Caco-2 (cell line): Measurements from ENCODE around the gene MPPED2. TPM values are rescaled to one million over a fixed set of nuclear protein-coding genes. Genes with fewer than 3 reads are reported as not detected.

ENCODE experiments used
- BruUV-seq: library from RNA; stranded (reverse); fragments of 400-500 nt; replicated peaks from 2 replicates; lab custom pipeline; 2021; lab: Mats Ljungman, UMichigan
- CTCF ChIA-PET: fragments of 300-600 bp; sonication (Branson Sonifier 250); formaldehyde crosslinking; loops from one replicate; lab custom pipeline; 2022; ENCODE audit warnings: antibody characterized with exemption; lab: Charles Lee
- POLR2A ChIA-PET: fragments of 300-600 bp; sonication (Branson Sonifier 250); formaldehyde crosslinking; loops from one replicate; lab custom pipeline; 2022; ENCODE audit warnings: antibody characterized with exemption; lab: Charles Lee
- DNase-seq, 2 experiments: peaks; one replicate each; pipeline versions ENCODE4 v3.0.0 to v3.0.0-alpha.2; 2020 to 2022
- H3K27me3 ChIP-seq: replicated peaks from 2 replicates; pipeline ENCODE4 v1.6.0; 2011; ENCODE audit warnings: low read length; ENCODE audit not compliant: control insufficient read depth, insufficient read depth
- H3K36me3 ChIP-seq: 2 replicates; pipeline ENCODE4 v1.5.1; 2011; ENCODE audit warnings: low read length; ENCODE audit not compliant: control insufficient read depth, insufficient read depth
- H3K4me1 ChIP-seq: fragments of 250-450 bp; sonication (Bioruptor Pico); 2 replicates; pipeline ENCODE4 v1.5.1; 2020; ENCODE audit warnings: mild to moderate bottlenecking
- H3K4me3 ChIP-seq: 2 replicates; pipeline ENCODE4 v1.5.1; 2011; ENCODE audit warnings: low read depth, mild to moderate bottlenecking, control low read depth, low read length
- H3K9me3 ChIP-seq: fragments of 250-450 bp; sonication (Bioruptor Pico); 2 replicates; pipeline ENCODE4 v1.5.1; 2020; ENCODE audit warnings: mild to moderate bottlenecking, moderate library complexity
- H3K27ac Mint-ChIP-seq: one replicate; pipeline ENCODE4 v1.8.0; 2022; ENCODE audit warnings: mixed read lengths; ENCODE audit not compliant: unreplicated experiment
- H3K27me3 Mint-ChIP-seq: one replicate; pipeline ENCODE4 v1.8.0; 2022; ENCODE audit warnings: mixed read lengths; ENCODE audit not compliant: insufficient read depth, unreplicated experiment
- H3K36me3 Mint-ChIP-seq: one replicate; pipeline ENCODE4 v1.8.0; 2022; ENCODE audit warnings: mild to moderate bottlenecking, mixed read lengths; ENCODE audit not compliant: insufficient read depth, unreplicated experiment
- H3K4me1 Mint-ChIP-seq: one replicate; pipeline ENCODE4 v1.8.0; 2022; ENCODE audit warnings: low read depth, mixed read lengths; ENCODE audit not compliant: unreplicated experiment
- H3K4me3 Mint-ChIP-seq: one replicate; pipeline ENCODE4 v1.8.0; 2022; ENCODE audit warnings: mild to moderate bottlenecking, moderate library complexity, mixed read lengths; ENCODE audit not compliant: unreplicated experiment
- H3K9me3 Mint-ChIP-seq: one replicate; pipeline ENCODE4 v1.8.0; 2022; ENCODE audit warnings: mixed read lengths; ENCODE audit not compliant: unreplicated experiment
- intact Hi-C: fragments of 100-400 bp; cut with micrococcal nuclease; formaldehyde crosslinking; loops from one replicate; pipeline ENCODE4 v1.10.0; 2022; ENCODE audit not compliant: unreplicated experiment
- total RNA-seq: library from RNA; stranded (reverse); gene quantifications from 2 replicates; pipeline ENCODE4 v1.2.3, GENCODE V29; 2022
- TF ChIP-seq, protein P1 (sequence below), 2 experiments: fragments of 200-600 bp in 1 of 2; IDR thresholded peaks; 1 replicate in 1 of 2; 2 replicates in 1 of 2; pipeline versions ENCODE4 v1.5.1 to v1.8.0; 2011 to 2022; ENCODE audit warnings: antibody characterized with exemption in 1 of 2, control low read depth in 1 of 2, inconsistent platforms in 1 of 2, low read depth in 1 of 2, low read length in 1 of 2, mild to moderate bottlenecking in 1 of 2, moderate library complexity in 1 of 2; ENCODE audit not compliant: insufficient read depth in 1 of 2, severe bottlenecking in 1 of 2, unreplicated experiment in 1 of 2

The MPPED2 gene
- total RNA-seq, 1 experiment from 2014 or later: not detected

DNA sequence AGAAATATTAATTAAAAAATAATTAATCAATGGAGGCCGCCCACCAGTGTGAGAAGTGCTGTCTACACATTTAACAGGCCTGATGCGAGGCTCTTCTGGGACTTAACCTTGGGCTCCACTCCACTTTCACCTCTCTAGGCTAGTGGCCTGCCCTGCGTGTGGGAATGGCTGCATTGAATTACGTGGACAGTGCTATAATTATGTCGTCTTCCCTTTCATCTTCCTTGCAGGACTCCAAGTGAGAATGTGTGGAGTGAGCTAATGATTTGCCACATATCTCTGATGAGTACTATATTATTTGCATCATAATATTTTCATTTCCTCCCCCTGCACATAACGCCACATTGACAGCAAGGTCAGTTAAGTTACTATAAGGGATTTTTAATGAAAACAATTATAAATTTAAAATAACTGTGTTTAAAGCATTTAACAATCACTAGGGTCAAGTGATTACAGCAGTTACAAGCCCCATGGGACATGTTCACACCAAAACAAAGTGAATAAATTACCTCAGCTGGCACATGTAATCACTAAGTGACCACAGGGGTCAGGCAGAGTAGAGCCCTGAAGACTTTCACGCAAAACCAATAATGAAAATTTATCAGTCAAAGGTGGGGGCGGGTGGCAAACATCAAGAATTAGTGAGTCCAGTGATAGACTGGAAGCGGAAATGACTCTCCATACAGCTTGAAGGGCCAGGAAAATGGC lies 63.5 kb downstream of the MPPED2 start:
- no peaks in the 10 kb centered on the region for H3K27me3 Mint-ChIP-seq
- H3K36me3 Mint-ChIP-seq: no peaks in the 10 kb centered on the region
- H3K4me1 Mint-ChIP-seq: no peaks in the 10 kb centered on the region
- H3K4me3 ChIP-seq: no peak overlapping the region
- H3K27me3 ChIP-seq: no peaks in the 10 kb centered on the region
- ChIA-PET CTCF (no interaction called here), POLR2A (no interaction called here)
- no peaks in the 10 kb centered on the region for H3K9me3 Mint-ChIP-seq
- no peaks in the 10 kb centered on the region for H3K9me3 ChIP-seq
- no peaks in the 10 kb centered on the region for H3K36me3 ChIP-seq
- no peak for DNase-seq
- H3K4me1 ChIP-seq: no peaks in the 10 kb centered on the region
- no TSS peak for BruUV-seq
- no peak overlapping the region for H3K4me3 Mint-ChIP-seq
- H3K27ac Mint-ChIP-seq: no peak overlapping the region
- TF ChIP-seq, protein P1, sequence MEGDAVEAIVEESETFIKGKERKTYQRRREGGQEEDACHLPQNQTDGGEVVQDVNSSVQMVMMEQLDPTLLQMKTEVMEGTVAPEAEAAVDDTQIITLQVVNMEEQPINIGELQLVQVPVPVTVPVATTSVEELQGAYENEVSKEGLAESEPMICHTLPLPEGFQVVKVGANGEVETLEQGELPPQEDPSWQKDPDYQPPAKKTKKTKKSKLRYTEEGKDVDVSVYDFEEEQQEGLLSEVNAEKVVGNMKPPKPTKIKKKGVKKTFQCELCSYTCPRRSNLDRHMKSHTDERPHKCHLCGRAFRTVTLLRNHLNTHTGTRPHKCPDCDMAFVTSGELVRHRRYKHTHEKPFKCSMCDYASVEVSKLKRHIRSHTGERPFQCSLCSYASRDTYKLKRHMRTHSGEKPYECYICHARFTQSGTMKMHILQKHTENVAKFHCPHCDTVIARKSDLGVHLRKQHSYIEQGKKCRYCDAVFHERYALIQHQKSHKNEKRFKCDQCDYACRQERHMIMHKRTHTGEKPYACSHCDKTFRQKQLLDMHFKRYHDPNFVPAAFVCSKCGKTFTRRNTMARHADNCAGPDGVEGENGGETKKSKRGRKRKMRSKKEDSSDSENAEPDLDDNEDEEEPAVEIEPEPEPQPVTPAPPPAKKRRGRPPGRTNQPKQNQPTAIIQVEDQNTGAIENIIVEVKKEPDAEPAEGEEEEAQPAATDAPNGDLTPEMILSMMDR (IDR thresholded peaks at IDR 0.05; ENCODE audit: insufficient read depth in 1 of 2, low read depth in 1 of 2, low read length in 1 of 2, severe bottlenecking in 1 of 2, unreplicated experiment in 1 of 2): no peak
- intact Hi-C loops: no loop called here

DNA sequence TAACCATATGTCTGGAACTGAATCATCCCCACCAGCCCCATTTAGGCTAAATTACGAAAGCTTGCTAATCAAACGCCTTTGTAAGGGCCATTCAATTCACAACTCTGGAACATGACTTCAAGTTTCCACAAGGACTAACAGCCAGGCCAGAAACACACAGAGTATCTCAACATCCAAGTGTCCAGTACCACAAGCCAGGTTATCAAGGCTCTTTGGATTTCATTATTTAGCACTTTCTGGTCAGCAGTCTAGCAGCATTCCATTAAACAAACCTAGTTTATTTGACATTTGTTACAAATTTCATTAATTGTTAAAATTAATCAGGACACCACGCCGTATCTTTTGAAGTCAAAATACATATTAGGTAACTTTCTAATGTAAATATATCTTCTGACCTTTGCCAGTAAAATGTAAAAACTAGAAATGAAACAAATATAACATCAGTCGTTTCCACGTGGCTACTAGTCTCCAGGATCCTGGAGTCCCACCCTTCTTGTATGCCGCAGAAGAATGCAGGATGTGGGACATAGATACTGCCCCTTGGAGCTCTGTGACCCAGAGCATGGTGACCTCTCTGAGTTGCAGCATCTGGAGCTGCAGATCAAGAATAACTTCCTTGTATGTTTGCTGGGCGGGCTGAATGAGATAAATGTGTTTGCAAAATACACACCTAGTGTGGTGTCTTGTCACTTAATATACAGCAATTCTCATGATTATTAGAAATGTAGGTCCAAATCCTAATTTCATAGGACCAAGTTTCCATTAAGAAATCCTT lies 64.7 kb downstream of the MPPED2 start:
- CTCF ChIA-PET: no interaction called here
- H3K36me3 Mint-ChIP-seq: no peaks in the 10 kb centered on the region
- intact Hi-C loops: no loop called here
- no peaks in the 10 kb centered on the region for H3K36me3 ChIP-seq
- H3K4me1 Mint-ChIP-seq: no peaks in the 10 kb centered on the region
- no peaks in the 10 kb centered on the region for H3K27me3 Mint-ChIP-seq
- TF ChIP-seq, protein P1 (IDR thresholded peaks at IDR 0.05; ENCODE audit: insufficient read depth in 1 of 2, low read depth in 1 of 2, low read length in 1 of 2, severe bottlenecking in 1 of 2, unreplicated experiment in 1 of 2): no peak
- H3K9me3 ChIP-seq: no peaks in the 10 kb centered on the region
- no peak overlapping the region for H3K4me3 Mint-ChIP-seq
- no peak overlapping the region for H3K27ac Mint-ChIP-seq
- H3K4me1 ChIP-seq: no peaks in the 10 kb centered on the region
- no peak for DNase-seq
- H3K9me3 Mint-ChIP-seq: no peaks in the 10 kb centered on the region
- no peaks in the 10 kb centered on the region for H3K27me3 ChIP-seq
- POLR2A ChIA-PET: no interaction called here
- BruUV-seq: no TSS peak
- no peak overlapping the region for H3K4me3 ChIP-seq

DNA sequence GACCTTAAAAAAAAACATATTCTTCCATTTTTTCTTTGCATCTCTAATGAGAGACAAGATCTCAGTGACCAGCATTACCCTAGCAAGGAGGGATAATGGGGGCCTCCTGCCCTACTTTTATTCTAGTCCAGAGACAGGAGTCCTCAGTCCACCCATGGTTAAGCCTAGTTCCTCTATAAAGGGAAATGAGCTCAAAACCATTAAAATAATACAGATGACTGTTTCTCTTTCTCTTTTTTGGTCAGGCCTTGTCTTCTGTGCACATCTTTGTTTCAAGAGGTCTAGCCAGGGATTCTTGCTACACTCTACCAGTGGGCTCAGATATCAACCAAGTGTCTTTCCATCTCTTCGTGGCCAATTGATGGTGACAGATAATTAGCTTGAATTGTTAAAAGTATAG lies 73.1 kb downstream of the MPPED2 start:
- no peaks in the 10 kb centered on the region for H3K4me1 Mint-ChIP-seq
- Histone ChIP-seq H3K4me1 (no peaks in the 10 kb centered on the region), H3K27me3 (no peaks in the 10 kb centered on the region), H3K9me3 (no peaks in the 10 kb centered on the region), H3K4me3 (no peak overlapping the region), H3K36me3 (no peaks in the 10 kb centered on the region)
- H3K27me3 Mint-ChIP-seq: peaks cover 2% of the 10 kb centered on the region
- H3K4me3 Mint-ChIP-seq: no peak overlapping the region
- H3K36me3 Mint-ChIP-seq: no peaks in the 10 kb centered on the region
- intact Hi-C loops: no loop called here
- BruUV-seq: no TSS peak
- H3K9me3 Mint-ChIP-seq: no peaks in the 10 kb centered on the region
- DNase-seq: no peak
- TF ChIP-seq, protein P1 (IDR thresholded peaks at IDR 0.05; ENCODE audit: insufficient read depth in 1 of 2, low read depth in 1 of 2, low read length in 1 of 2, severe bottlenecking in 1 of 2, unreplicated experiment in 1 of 2): no peak
- no peak overlapping the region for H3K27ac Mint-ChIP-seq
- POLR2A ChIA-PET: no interaction called here
- CTCF ChIA-PET: no interaction called here
